Stimulated activated CD8-positive, alpha-beta memory T cell treated with anti-CD3 and anti-CD28 coated beads, Interleukin-7, amount 100 ng/mL, for 4 hours (primary cell): ENCODE results near the gene AKR7A2.

Experiments used
- DNase-seq, 2 donors: peaks; one replicate each; pipeline ENCODE4 v3.0.0-alpha.2; 2020; ENCODE audit warnings: low read depth in 2 of 2

Gene AKR7A2

GRCh38 chr1:19343617-19344350, 31.8 kb upstream of the AKR7A2 start:
- DNase-seq: no peak

- DNase-seq: no peak
Observed at GRCh38 chr1:19342894-19343616, 31.1 kb upstream of the AKR7A2 start.

- DNase-seq: no peak
Observed at GRCh38 chr1:19342062-19342750, 30.3 kb upstream of the AKR7A2 start.

GRCh38 chr1:19341201-19342061, 29.5 kb upstream of the AKR7A2 start:
- peak; percentile 53 for DNase-seq

GRCh38 chr1:19340387-19340937, 28.5 kb upstream of the AKR7A2 start:
- DNase-seq: no peak

GRCh38 chr1:19339214-19339861, 27.4 kb upstream of the AKR7A2 start:
- DNase-seq: no peak

- no peak for DNase-seq
Observed at GRCh38 chr1:19338323-19338762, 26.4 kb upstream of the AKR7A2 start.

- DNase-seq: no peak
Observed at GRCh38 chr1:19337289-19337688, 25.3 kb upstream of the AKR7A2 start.

GRCh38 chr1:19336543-19336942, 24.6 kb upstream of the AKR7A2 start:
- no peak for DNase-seq

- DNase-seq: no peak
Observed at GRCh38 chr1:19333587-19334354, 21.8 kb upstream of the AKR7A2 start.

- no peak for DNase-seq
Observed at GRCh38 chr1:19332832-19333231, 20.9 kb upstream of the AKR7A2 start.

GRCh38 chr1:19331262-19331878, 19.4 kb upstream of the AKR7A2 start:
- no peak for DNase-seq

- DNase-seq: no peak
Observed at GRCh38 chr1:19330449-19331135, 18.6 kb upstream of the AKR7A2 start.

GRCh38 chr1:19329611-19330010, 17.7 kb upstream of the AKR7A2 start:
- DNase-seq: no peak

GRCh38 chr1:19329188-19329587, 17.2 kb upstream of the AKR7A2 start:
- DNase-seq: no peak

GRCh38 chr1:19328486-19328885, 16.5 kb upstream of the AKR7A2 start:
- no peak for DNase-seq

- DNase-seq: no peak
Observed at GRCh38 chr1:19327736-19328135, 15.8 kb upstream of the AKR7A2 start.

- no peak for DNase-seq
Observed at GRCh38 chr1:19327301-19327700, 15.4 kb upstream of the AKR7A2 start.

- DNase-seq: no peak
Observed at GRCh38 chr1:19326748-19327065, 14.8 kb upstream of the AKR7A2 start.
